Activated T-helper 9 cell treated with anti-CD3 and anti-CD28 coated beads, Interleukin-2, amount 50 U/mL, for 16 hours (primary cell): Measurements from ENCODE around the gene UMOD.
A peak's percentile ranks its signal among the peaks of the same experiment; 100 is the strongest.

Source experiments
- DNase-seq: peaks from one replicate; pipeline ENCODE4 v3.0.0-alpha.2; 2020; ENCODE audit warnings: low read depth

Gene UMOD

GRCh38 chr16:20300312-20301097 lies 52.0 kb downstream of the UMOD start:
- peak; percentile 0 for DNase-seq

DNA sequence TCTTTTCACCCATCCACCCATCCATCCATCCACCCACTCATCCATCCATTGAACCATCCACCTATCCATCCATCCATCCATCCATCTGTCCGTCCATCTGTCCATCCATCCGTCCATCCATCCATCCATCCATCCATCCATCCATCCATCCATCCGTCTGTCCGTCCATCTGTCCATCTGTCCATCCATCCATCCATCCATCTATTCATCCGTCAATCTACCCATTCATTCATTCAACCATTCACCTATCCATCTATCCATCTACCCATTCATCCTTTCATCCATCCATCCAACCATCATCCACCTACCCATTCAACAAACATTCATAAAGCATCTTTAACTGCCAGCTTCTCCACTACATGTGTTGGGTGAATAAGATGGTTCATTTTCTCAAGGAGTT lies 54.1 kb downstream of the UMOD start:
- no peak for DNase-seq

- DNase-seq = no peak
Observed at GRCh38 chr16:20291208-20292206, 61.0 kb downstream of the UMOD start.

DNA sequence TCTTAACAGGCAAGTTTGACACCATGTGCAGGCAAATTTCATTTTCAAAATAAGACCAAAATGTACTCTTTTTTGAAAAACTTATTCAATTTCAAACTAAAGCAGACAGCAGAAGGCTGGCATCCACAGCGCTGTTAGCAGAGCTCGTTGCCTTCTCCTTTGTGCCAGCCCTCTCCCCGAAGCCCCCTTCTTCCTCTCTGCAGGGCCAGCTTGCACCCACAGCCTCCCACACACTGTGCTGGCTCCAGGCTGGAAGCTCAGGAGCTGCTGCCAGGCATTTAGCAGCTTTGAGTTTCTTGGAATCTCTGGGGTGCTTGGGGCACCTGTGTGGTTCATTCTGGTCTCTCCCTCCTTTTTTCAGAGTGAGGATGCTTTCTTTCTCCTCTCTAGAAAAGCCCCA lies 62.9 kb downstream of the UMOD start:
- no peak for DNase-seq

DNA sequence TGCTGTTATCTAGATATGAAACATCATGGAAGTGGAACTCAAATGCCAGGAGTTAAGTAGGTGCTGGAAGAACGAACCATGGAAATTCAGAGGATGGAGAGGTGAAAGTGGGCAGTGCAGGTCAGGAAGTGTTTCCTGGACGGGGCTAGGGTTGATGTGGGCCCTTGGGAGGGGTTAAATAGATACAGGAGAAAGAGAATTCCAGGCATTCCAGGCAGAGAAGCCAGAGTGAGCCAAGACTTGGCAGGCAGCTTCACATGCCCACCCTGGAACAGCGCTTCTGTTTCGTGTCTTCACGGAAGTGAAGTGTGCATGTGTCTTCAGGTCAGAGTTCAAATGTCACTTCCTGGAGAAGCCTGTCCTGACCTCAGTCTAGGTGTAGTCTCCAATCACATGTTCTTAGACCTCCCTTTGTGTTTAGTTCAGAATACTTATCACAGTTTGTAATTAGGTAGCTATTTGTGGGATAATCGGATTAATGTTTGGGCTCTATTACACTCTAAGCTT lies 66.5 kb downstream of the UMOD start:
- DNase-seq = no peak
